ENCODE data around the gene MYOZ2. TPM values are rescaled to one million over a fixed set of nuclear protein-coding genes. Genes with fewer than 3 reads are reported as not detected.
"Not testable (repeated sequence)": the region's sequence is repeated elsewhere in the genome, so short reads cannot be mapped to it uniquely, and the experiment has no call there.

The MYOZ2 gene
- total and polyA plus RNA-seq, 7 experiments from 2014 or later, result not detected

DNA sequence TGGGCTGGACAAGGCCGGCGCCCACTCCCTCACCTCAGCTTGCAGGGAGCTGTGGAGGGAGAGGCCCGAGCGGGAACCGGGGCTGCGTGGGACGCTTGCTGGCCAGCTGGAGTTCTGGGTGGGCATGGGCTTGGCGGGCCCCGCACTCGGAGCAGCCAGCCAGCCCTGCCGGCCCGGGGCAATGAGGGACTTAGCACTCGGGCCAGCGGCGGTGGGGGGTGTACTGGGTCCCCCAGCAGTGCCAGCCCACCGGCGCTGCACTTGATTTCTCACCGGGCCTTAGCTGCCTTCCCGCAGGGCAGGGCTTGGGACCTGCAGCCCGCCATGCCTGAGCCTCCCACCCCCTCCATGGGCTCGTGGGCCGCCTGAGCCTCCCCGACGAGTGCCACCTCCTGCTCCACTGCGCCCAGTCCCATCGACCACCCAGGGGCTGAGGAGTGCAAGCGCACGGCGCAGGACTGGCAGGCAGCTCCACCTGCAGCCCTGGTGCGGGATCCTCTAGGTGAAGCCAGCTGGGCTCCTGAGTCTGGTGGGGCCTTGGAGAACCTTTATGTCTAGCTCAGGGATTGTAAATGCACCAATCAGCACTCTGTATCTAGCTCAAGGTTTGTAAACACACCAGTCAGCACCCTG, 38.2 kb downstream of the MYOZ2 start:
- H3K4me1 Mint-ChIP-seq; H3K9me3 ChIP-seq (ENCODE audit: control insufficient read depth in 2 of 3, low read length in 3 of 3); H3K27ac ChIP-seq (ENCODE audit: low read depth, low read length); H3K27ac Mint-ChIP-seq; H3K36me3 ChIP-seq (ENCODE audit: control insufficient read depth in 2 of 3, insufficient read depth in 3 of 3, low read length in 3 of 3); H3K36me3 Mint-ChIP-seq; H3K4me3 ChIP-seq (ENCODE audit: low read length); intact Hi-C loops (cut with micrococcal nuclease); H3K4me3 Mint-ChIP-seq; ATAC-seq; POLR2A ChIA-PET; H3K4me1 ChIP-seq (ENCODE audit: control insufficient read depth in 2 of 2, insufficient read depth in 2 of 2, low read length in 2 of 2); CTCF ChIA-PET; H3K27me3 ChIP-seq (ENCODE audit: control insufficient read depth in 2 of 2, insufficient read depth in 2 of 2, low read length in 2 of 2); DNase-seq; H3K9me3 Mint-ChIP-seq: not testable (repeated sequence)
- peaks cover 0 to 18% (median 7%) of the 10 kb centered on the region in 5 donors for H3K27me3 Mint-ChIP-seq

DNA sequence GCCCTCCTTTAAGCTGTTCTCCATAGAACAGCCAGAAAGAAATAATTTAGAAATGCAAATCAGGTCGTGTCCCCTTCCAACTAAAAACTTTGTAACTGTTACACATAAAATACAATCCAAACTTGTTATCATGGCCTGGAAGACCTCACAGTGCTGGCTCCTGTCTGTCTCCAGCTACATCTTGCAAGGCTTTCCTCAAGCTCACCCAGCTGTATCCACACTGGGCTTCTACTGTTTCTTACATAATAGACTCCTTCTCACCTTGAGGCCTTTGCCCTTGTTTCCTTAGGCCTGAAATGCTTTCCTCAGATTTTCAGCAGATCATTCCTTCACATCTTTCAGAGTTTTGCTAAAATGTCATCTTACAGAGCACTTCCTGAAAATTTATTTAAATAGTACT, 43.4 kb downstream of the MYOZ2 start:
- POLR2A ChIA-PET, result no interaction called here
- H3K27ac ChIP-seq (ENCODE audit: low read depth, low read length), result no peak overlapping the region
- H3K4me1 ChIP-seq (ENCODE audit: control insufficient read depth in 2 of 2, insufficient read depth in 2 of 2, low read length in 2 of 2), result no peaks in the 10 kb centered on the region
- no peaks in the 10 kb centered on the region for H3K36me3 ChIP-seq (ENCODE audit: control insufficient read depth in 2 of 3, insufficient read depth in 3 of 3, low read length in 3 of 3)
- H3K9me3 ChIP-seq (ENCODE audit: control insufficient read depth in 2 of 3, low read length in 3 of 3), result no peaks in the 10 kb centered on the region
- Mint-ChIP-seq H3K36me3 (peaks cover 0 to 6% (median 0%) of the 10 kb centered on the region in 5 donors), H3K27me3 (peaks cover 0 to 18% (median 5%) of the 10 kb centered on the region in 5 donors), H3K27ac (no peak overlapping the region), H3K4me3 (no peak overlapping the region), H3K9me3 (no peaks in the 10 kb centered on the region), H3K4me1 (peaks cover 0 to 6% (median 0%) of the 10 kb centered on the region in 7 donors)
- no peaks in the 10 kb centered on the region for H3K27me3 ChIP-seq (ENCODE audit: control insufficient read depth in 2 of 2, insufficient read depth in 2 of 2, low read length in 2 of 2)
- intact Hi-C loops (cut with micrococcal nuclease), result no loop called here
- DNase-seq (no peak), ATAC-seq (no peak)
- no peak overlapping the region for H3K4me3 ChIP-seq (ENCODE audit: low read length)
- CTCF ChIA-PET, result interaction anchor here (0.6 to 1.1 kb wide), 2 partner anchors 8 to 13 kb away, joined by 3 read pairs; no protein-coding TSS in a partner anchor

DNA sequence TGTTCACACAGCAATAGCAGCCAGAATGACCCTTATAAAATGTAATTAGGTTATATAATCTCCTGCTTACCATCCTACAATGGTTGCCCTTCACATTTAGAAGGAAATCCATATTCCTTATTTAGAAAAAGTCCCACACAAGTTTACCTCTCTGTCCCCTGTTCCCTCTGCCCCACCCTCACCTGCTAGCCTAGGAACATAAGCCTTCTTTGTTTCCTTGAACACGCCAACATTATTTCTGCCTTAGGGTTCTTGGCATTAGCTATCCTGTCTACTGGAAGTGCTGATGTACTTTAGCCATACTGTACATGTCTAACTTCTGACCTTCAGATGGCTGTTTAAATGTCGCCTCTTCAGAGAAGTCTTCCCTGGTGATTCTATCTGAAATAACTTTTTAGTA, 48.5 kb downstream of the MYOZ2 start:
- Histone ChIP-seq H3K27me3 (ENCODE audit: control insufficient read depth in 2 of 2, insufficient read depth in 2 of 2, low read length in 2 of 2) (no peaks in the 10 kb centered on the region), H3K27ac (ENCODE audit: low read depth, low read length) (no peak overlapping the region), H3K4me3 (ENCODE audit: low read length) (no peak overlapping the region), H3K9me3 (ENCODE audit: control insufficient read depth in 2 of 3, low read length in 3 of 3) (no peaks in the 10 kb centered on the region), H3K36me3 (ENCODE audit: control insufficient read depth in 2 of 3, insufficient read depth in 3 of 3, low read length in 3 of 3) (no peaks in the 10 kb centered on the region), H3K4me1 (ENCODE audit: control insufficient read depth in 2 of 2, insufficient read depth in 2 of 2, low read length in 2 of 2) (no peaks in the 10 kb centered on the region)
- peaks cover 0 to 3% (median 0%) of the 10 kb centered on the region in 7 donors for H3K4me1 Mint-ChIP-seq
- no peaks in the 10 kb centered on the region for H3K36me3 Mint-ChIP-seq
- H3K9me3 Mint-ChIP-seq, result no peaks in the 10 kb centered on the region
- peaks cover 0 to 7% (median 5%) of the 10 kb centered on the region in 5 donors for H3K27me3 Mint-ChIP-seq
- DNase-seq, result no peak
- no peak overlapping the region for H3K4me3 Mint-ChIP-seq
- POLR2A ChIA-PET, result no interaction called here
- H3K27ac Mint-ChIP-seq, result no peak overlapping the region
- CTCF ChIA-PET, result no interaction called here
- intact Hi-C loops (cut with micrococcal nuclease), result no loop called here
- ATAC-seq, result no peak

DNA sequence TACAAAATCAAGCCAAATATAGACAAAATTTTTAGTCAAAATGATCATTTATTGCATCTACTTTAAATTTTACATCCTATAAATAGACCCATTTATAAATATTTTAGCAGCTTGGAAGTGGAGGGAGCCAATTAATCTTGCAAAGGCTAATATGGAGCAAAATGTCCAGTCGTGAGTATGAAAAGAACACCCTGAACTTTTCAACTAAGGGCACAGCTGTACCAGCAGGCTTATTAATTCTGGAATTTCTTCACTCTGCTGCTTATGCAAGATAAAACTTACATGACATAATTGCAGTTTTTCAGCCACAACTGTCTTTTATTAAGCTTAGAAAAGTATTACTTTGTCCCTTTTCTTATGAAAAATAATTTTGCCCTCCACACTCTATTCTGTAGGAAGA, 54.0 kb downstream of the MYOZ2 start:
- ChIA-PET CTCF (interaction anchor here (0.7 kb wide), 2 partner anchors 236 to 442 kb away, joined by 3 read pairs; no protein-coding TSS in a partner anchor), POLR2A (no interaction called here)
- no peak for ATAC-seq

DNA sequence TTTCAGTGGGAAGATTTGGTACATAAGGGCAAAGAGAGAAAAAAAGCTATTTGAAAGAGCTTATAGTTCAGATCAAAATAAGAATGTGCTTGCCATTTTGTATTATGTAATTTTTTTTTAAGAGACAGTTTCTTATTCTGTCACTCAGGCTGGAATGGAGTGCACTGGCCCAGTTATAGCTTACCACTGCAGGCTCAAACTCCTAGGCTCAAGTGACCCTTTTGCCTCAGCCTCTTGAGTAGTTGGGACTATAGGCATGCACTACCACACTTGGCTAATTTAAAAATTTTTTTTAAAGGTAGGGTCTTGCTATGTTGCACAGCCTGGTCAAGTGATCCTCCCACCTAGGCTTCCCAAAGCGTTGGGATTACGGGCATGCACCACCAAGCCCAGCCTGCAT, 54.7 kb downstream of the MYOZ2 start:
- Mint-ChIP-seq H3K27me3 (peaks cover 0 to 7% (median 0%) of the 10 kb centered on the region in 5 donors), H3K4me1 (peaks cover 0 to 17% (median 0%) of the 10 kb centered on the region in 7 donors), H3K36me3 (peaks cover 0 to 23% (median 18%) of the 10 kb centered on the region in 5 donors), H3K27ac (peak overlapping the region in 1 of 9 donors; percentile 31), H3K9me3 (peaks cover 0 to 2% (median 0%) of the 10 kb centered on the region in 11 donors), H3K4me3 (no peak overlapping the region)
- DNase-seq, result no peak
- Histone ChIP-seq H3K4me3 (ENCODE audit: low read length) (no peak overlapping the region), H3K36me3 (ENCODE audit: control insufficient read depth in 2 of 3, insufficient read depth in 3 of 3, low read length in 3 of 3) (no peaks in the 10 kb centered on the region), H3K27ac (ENCODE audit: low read depth, low read length) (no peak overlapping the region), H3K9me3 (ENCODE audit: control insufficient read depth in 2 of 3, low read length in 3 of 3) (no peaks in the 10 kb centered on the region), H3K4me1 (ENCODE audit: control insufficient read depth in 2 of 2, insufficient read depth in 2 of 2, low read length in 2 of 2) (no peaks in the 10 kb centered on the region), H3K27me3 (ENCODE audit: control insufficient read depth in 2 of 2, insufficient read depth in 2 of 2, low read length in 2 of 2) (no peaks in the 10 kb centered on the region)
- POLR2A ChIA-PET, result no interaction called here
- CTCF ChIA-PET, result interaction anchor here (0.7 kb wide), 1 partner anchor 443 kb away, joined by 3 read pairs; no protein-coding TSS in a partner anchor
- no peak for ATAC-seq
- intact Hi-C loops (cut with micrococcal nuclease), result no loop called here

More for the DNA sequence above, 54.0 kb downstream of the MYOZ2 start:
- Histone ChIP-seq H3K4me3 (ENCODE audit: low read length) (no peak overlapping the region), H3K27ac (ENCODE audit: low read depth, low read length) (no peak overlapping the region), H3K9me3 (ENCODE audit: control insufficient read depth in 2 of 3, low read length in 3 of 3) (no peaks in the 10 kb centered on the region), H3K36me3 (ENCODE audit: control insufficient read depth in 2 of 3, insufficient read depth in 3 of 3, low read length in 3 of 3) (no peaks in the 10 kb centered on the region), H3K4me1 (ENCODE audit: control insufficient read depth in 2 of 2, insufficient read depth in 2 of 2, low read length in 2 of 2) (no peaks in the 10 kb centered on the region), H3K27me3 (ENCODE audit: control insufficient read depth in 2 of 2, insufficient read depth in 2 of 2, low read length in 2 of 2) (no peaks in the 10 kb centered on the region)
- no peaks in the 10 kb centered on the region for H3K9me3 Mint-ChIP-seq
- H3K27ac Mint-ChIP-seq, result no peak overlapping the region
- DNase-seq, result no peak
- H3K27me3 Mint-ChIP-seq, result peaks cover 0 to 7% (median 0%) of the 10 kb centered on the region in 5 donors
- H3K36me3 Mint-ChIP-seq, result peaks cover 0 to 16% (median 11%) of the 10 kb centered on the region in 5 donors
- no peak overlapping the region for H3K4me3 Mint-ChIP-seq
- intact Hi-C loops (cut with micrococcal nuclease), result no loop called here
- peaks cover 0 to 14% (median 0%) of the 10 kb centered on the region in 7 donors for H3K4me1 Mint-ChIP-seq

DNA sequence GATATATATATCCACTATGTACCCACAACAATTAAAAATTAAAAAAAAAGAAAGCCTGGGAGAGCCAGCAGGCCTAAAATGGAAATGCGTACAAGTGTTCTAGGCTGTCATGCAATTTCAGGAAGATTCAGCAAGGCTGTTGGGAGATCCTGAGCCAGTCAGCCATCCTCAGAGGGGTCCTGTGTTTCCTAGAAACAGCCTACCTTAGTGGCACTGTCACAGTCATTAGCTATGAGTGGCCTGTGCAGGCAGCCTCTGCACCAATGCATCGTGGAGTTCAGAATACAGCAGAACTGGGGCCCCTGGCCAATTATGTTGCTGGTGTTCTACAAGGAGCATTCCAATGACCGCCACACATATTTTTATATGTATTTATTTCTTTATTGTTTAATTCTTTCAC, 55.9 kb downstream of the MYOZ2 start:
- CTCF ChIA-PET, result no interaction called here
- no peaks in the 10 kb centered on the region for H3K36me3 ChIP-seq (ENCODE audit: control insufficient read depth in 2 of 3, insufficient read depth in 3 of 3, low read length in 3 of 3)
- H3K4me3 Mint-ChIP-seq, result no peak overlapping the region

DNA sequence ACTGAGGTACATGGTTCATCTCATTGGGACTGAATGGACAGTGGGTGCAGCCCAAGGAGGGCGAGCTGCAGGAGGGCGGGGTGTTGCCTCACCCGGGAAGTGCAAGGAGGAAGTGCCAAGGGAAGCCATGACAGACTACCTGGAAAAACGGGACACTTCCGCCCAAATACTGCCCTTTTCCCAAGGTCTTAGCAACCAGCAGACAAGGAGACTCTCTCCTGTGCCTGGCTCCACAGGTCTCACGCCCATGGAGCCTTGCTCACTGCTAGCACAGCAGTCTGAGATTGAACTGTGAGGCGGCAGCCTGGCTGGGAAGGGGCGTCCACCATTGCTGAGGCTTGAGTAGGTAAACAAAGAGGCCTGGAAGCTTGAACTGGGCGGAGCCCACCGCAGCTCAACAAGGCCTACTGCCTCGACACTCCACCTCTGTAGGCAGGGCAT, 62.2 kb downstream of the MYOZ2 start:
- Histone ChIP-seq H3K4me1 (ENCODE audit: control insufficient read depth in 2 of 2, insufficient read depth in 2 of 2, low read length in 2 of 2) (no peaks in the 10 kb centered on the region), H3K9me3 (ENCODE audit: control insufficient read depth in 2 of 3, low read length in 3 of 3) (no peaks in the 10 kb centered on the region), H3K4me3 (ENCODE audit: low read length) (no peak overlapping the region), H3K27ac (ENCODE audit: low read depth, low read length) (no peak overlapping the region), H3K36me3 (ENCODE audit: control insufficient read depth in 2 of 3, insufficient read depth in 3 of 3, low read length in 3 of 3) (no peaks in the 10 kb centered on the region), H3K27me3 (ENCODE audit: control insufficient read depth in 2 of 2, insufficient read depth in 2 of 2, low read length in 2 of 2) (no peaks in the 10 kb centered on the region)
- Mint-ChIP-seq H3K4me3 (no peak overlapping the region), H3K9me3 (peaks cover 0 to 9% (median 4%) of the 10 kb centered on the region in 11 donors), H3K27me3 (peaks cover 0 to 11% (median 7%) of the 10 kb centered on the region in 5 donors), H3K36me3 (peaks cover 2 to 42% (median 39%) of the 10 kb centered on the region in 5 donors), H3K27ac (no peak overlapping the region), H3K4me1 (peaks cover 0 to 58% (median 0%) of the 10 kb centered on the region in 7 donors)
- CTCF ChIA-PET, result no interaction called here
- ATAC-seq, result no peak
- POLR2A ChIA-PET, result no interaction called here
- intact Hi-C loops (cut with micrococcal nuclease), result no loop called here
- no peak for DNase-seq

More for the DNA sequence above, 55.9 kb downstream of the MYOZ2 start:
- Mint-ChIP-seq H3K27me3 (peaks cover 0 to 5% (median 0%) of the 10 kb centered on the region in 5 donors), H3K27ac (no peak overlapping the region), H3K4me1 (peaks cover 0 to 29% (median 2%) of the 10 kb centered on the region in 7 donors), H3K9me3 (peaks cover 0 to 2% (median 0%) of the 10 kb centered on the region in 11 donors), H3K36me3 (peaks cover 0 to 32% (median 26%) of the 10 kb centered on the region in 5 donors)
- H3K27me3 ChIP-seq (ENCODE audit: control insufficient read depth in 2 of 2, insufficient read depth in 2 of 2, low read length in 2 of 2), result no peaks in the 10 kb centered on the region
- no peaks in the 10 kb centered on the region for H3K9me3 ChIP-seq (ENCODE audit: control insufficient read depth in 2 of 3, low read length in 3 of 3)
- ATAC-seq (no peak), DNase-seq (no peak)
- H3K27ac ChIP-seq (ENCODE audit: low read depth, low read length), result no peak overlapping the region
- no peaks in the 10 kb centered on the region for H3K4me1 ChIP-seq (ENCODE audit: control insufficient read depth in 2 of 2, insufficient read depth in 2 of 2, low read length in 2 of 2)
- H3K4me3 ChIP-seq (ENCODE audit: low read length), result no peak overlapping the region
- POLR2A ChIA-PET, result no interaction called here
- intact Hi-C loops (cut with micrococcal nuclease), result no loop called here
